Inferior parietal cortex (tissue), 1 donor: ENCODE measurements around the gene ZNF652.
"Not testable (repeated sequence)": the region's sequence is repeated elsewhere in the genome, so short reads cannot be mapped to it uniquely, and the experiment has no call there.

ENCODE experiments used
- DNase-seq: peaks from one replicate; pipeline ENCODE4 v3.0.0-alpha.2; 2016; ENCODE audit errors: extremely low spot score

Gene ZNF652

DNA sequence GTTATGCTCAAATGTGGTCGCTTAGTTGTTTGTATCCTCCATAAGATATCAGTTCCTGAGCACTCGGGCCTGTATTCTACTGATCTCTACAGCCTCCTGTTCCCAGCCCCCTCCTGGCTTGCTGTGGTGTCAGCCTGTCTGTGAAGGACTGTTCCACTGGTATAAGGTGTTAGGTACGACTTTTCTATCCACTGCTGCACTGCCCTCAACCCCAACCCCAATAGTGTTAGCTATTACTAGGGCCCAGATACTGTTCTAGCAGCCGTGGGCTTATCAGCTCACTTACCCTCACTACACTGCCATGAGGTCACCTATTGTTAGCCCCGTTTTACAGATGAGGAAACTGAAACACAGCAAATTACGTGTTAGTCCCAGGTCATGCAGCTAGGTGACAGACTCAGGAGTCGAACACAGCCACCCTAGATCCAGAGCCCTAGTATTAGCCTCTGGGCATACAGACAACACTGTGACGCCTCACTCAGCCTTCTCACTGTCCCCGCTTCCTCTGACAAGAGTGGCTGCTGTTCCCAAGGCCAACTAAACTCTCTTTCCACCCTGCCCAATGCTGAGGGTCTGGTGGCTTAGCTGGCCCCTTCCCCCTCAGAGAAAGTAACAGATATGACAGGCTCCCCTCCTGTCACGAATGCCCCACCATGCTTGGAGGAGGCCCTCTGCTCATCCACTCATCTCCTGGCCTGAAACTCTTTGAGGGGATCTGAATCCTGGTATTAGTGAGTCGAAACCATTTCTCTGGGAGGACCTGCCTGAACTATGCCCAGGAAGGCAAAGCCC lies 25.6 kb upstream of the ZNF652 start:
- no peak for DNase-seq

DNA sequence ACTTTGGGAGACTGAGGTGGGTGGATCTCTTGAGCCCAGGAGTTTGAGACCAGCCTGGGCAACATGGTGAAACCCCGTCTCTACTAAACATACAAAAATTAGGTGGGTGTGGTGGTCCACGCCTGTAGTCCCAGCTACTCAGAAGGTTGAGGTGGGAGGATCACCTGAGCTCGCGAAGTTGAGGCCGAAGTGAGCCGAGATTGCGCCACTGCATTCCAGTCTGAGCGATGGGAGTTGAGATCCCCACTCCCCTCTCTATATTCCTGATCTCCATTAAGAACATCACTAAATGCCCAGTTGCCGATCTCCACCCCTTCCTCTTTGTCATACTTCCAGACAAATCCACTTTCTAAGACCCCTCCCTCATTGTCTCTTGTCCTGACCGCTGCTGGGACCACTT lies 24.3 kb upstream of the ZNF652 start:
- DNase-seq, result no peak

DNA sequence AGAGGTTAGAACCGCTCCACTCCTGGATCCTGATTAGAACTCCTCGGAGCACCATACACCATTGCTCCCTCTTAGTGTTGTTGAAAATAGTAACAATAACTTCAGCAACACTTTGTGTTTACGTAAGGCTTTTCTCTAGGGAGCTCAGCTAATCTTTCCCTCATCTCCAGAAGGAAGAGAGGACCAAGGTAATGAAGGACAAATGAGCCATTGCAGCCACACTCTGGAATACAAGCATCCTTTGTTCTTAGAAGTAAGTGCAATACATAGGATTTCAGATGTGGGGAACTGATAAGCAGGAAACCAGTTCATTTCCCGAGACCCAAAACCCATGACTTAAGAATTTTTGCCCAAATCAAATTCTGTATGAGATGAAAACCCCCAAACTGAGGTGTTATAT lies 22.9 kb upstream of the ZNF652 start:
- DNase-seq, result no peak

DNA sequence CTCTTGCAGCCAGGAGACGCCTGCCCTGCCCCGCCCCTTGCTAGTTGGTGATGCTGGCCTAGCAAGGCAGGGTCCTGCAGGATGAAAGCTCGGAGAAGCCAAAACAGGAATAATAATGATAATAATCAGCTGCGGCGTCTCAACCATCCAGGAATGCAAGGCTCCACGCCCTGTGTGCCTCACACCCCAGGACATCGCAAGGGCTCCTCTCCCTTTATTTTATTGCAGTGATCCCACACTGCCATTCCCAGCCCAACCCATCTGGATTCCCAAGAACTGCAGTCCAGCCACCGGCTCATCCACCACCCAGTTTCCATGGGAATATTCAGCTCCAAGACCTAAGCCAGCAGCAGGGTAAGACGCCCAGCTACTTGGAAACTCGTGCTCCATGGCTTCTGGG lies 21.0 kb upstream of the ZNF652 start:
- no peak for DNase-seq

DNA sequence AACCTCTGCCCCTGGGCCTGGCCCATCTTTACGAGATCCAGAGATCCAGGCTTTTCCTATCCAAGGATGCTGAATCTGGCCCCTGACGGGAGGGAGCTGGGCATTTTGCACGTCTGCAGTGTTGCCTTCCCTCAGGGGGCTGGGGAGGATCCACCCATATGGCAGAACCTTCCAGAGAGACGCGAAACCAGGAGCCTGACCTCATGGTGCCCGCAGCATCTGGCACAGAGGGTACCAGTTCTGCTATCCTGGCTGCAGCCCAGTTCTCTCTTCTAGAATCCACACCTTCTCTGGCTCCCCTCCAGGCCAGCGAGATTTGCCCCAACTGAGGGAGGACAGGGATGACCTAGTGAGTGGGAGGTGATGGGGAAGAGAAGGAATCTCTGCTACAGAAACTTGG lies 20.5 kb upstream of the ZNF652 start:
- DNase-seq, result no peak

DNA sequence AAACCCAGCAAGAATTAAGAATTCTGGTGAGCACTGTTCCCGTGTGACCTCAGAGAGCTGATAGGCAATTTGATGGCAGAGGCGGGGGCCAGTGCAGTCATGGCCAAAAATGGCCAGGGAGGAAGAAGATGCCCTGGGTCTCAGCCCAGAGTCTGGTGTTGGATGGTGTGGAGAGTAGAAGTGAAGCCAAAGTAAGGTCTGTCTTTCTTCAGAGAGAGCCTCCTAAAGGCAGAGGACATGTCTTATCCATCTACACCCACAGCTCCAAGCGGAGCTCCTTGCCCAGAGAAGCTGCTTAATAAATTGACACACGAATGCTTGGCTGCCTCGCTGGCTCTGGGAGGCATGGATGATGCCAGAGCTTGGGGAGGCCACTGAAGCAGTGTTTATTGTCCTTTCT lies 19.7 kb upstream of the ZNF652 start:
- DNase-seq, result no peak

DNA sequence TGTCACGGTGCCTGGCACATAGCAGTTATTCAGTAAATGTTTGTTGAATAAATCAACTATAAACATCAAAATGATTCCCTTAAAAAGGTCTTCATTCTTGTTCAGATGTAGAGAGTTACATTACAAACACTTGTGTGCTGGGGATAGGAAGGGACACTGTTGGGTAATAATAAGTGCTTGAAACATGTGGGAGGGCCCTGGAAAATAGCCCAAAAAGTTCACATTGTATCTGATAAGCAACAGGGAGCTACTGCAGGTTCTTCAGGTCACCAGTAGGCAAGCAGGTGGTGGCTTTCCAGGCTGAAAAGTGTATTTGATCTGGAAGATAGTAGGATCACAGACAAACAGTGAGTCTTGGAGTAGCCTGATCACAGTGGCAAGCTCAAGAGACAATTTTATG lies 19.0 kb upstream of the ZNF652 start:
- DNase-seq, result no peak

DNA sequence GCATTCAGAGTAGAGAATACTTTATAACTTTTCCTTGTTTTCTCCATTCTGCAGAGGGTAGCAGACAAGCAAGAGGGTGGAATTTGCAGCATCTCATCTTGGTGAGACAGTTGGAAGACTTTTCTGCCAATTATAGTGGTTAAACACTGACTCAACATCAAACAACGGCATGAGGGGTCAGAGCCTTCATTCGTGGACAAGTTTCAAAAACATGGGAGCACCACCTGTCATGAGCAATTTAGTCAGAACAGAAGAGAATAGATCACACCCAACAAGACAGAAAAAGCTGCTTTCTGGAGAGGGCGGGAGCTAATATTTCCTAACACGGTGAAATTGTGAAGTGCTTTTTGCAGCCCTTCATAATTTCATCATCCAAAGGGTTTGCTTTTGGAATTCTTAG lies 17.9 kb upstream of the ZNF652 start:
- DNase-seq, result no peak

DNA sequence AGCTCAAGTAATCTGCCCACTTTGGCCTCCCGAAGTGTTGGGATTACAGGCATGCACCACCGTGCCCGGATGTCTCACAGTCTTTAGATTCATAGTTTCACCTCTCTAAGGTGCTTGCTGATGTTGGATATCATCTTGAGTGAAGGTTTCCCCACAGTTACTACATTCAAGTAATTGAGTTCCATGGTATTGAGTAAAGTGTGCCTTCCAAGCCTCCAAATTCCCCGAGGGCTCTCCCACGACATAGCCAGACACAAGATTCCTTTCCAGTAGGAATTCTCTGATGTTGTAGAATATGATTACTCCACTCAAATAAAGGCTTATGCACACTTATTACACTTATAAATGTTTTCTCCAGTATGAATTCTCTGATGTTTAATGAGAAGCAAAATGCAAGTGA lies 16.3 kb upstream of the ZNF652 start:
- DNase-seq, result no peak

DNA sequence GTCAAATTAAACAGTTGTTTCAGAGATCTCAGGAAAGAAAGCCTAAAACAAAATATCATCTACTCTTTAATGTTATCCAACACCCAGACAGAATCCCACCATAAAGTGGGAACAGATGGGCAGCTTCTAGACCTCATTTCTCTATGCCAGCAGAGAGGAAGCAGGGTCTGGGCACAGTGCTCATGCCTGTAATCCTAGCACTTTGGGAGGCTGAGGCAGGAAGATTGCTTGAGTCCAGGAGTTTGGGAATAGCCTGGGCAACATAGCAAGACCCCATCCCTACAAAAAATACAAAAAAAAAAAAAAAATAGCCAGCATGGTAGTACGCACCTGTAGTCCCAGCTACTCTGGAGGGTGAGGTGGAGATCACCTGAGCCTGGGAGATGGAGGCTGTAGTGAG lies 13.5 kb upstream of the ZNF652 start:
- no peak for DNase-seq

DNA sequence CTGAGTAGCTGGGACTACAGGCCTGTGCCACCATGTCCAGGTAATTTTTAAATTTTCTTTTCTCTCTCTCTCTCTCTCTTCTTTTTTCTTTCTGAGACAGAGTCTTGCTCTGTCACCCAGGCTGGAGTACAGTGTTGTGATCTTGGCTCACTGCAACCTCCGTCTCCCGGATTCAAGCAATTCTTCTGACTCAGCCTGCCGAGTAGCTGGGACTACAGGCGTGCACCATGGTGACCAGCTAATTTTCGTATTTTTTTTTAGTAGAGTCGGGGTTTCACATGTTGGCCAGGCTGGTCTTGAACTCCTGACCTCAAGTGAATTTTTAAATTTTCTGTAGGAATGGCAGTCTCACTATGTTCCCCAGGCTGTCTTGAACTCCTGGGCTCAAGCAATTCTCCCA lies 11.1 kb upstream of the ZNF652 start:
- no peak for DNase-seq

DNA sequence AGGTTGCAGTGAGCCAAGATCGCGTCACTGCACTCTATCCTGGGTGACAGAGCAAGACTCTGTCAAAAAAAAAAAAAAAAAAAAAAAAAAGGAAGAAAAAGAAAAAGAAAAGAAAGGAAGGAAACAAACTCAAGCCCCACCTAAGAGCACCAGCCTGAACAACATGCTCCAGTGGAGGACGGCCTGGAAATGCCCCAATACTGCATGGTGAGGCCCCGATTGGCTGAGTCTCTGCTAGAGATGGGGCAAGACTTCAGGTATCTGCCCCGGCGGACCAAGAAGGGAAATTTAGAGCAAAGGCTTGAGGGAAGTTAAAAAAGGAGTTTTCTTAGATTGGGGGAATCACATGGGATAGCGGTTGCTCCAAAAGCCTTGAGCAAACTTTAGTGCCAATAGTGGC lies 10.4 kb upstream of the ZNF652 start:
- no peak for DNase-seq

DNA sequence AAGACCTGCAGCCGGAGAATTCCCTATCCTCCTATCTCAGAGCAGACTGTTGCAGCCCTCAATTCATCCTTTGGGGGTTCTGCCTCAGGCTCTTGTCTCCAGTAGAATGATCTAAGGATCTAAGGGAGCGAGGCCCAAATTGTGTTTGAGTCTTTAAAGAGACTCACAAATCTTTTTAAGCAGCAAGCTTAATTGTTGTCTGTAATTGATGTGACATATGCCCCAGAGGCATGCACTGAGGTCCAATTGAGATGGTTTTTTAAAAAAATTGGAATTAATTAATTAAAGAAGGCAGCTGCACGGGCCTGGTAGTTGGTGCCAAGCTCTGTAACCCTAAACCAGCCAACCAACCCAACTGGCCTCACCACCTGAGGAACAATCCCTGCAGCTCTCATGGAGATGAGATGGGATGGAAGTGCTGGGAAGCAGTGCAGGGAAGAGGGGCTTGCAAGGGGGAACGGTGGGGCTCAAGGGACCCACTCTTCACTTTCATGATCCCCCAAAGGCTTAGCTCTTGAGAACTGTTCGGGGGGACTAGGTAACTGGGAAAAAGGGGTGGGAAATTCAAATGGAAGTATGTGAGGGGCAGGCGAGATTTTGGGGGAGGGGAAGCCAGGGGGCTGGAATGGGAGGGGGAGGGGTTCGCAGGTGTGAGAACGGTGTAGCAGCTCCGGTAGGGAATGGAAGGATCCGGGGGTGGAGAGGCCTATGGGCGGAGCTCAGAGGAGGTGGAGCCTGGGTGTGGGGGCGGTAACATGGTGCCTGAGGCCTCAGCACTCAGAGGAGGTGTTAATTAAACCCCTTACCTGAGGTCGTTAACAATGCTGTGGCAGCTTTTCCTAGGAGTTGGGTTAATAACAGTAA lies 9.2 kb upstream of the ZNF652 start:
- no peak for DNase-seq

DNA sequence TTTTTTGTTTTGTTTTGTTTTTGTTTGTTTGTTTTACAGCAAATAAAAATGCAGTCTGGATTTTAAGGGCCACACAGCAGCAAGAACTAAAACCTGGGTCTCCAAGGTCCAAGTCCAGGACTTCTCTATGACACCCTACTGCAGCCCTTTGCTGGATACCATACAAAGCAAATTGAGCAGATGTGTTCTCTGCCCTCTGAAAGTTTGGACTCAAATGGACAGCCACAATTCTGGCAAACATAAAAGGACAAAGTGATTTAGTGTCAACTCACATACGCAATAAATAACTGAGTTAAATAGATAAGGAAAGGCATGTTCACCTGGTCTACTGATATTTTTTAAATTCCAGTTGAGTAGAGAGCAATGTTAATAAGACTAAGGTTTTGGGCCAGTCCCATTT lies 7.7 kb upstream of the ZNF652 start:
- DNase-seq, result no peak

DNA sequence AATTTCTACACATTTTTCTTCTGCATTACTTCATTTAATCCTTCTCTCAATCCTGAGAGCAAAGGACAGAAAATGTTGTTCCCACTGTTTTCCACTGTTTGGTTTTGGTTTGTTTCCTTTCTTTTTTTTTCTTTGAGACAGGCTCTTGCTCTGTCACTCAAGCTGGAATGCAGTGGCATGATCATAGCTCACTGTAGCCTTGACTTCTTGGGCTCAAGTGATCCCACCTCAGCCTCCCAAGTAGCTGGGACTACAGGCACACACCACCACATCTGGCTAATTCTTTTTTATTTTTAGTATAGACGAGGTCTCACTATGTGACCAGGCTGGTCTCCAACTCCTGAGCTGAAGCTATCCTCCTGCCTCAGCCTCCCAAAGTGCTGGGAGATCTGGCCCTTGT lies 7.0 kb upstream of the ZNF652 start:
- DNase-seq, result no peak

DNA sequence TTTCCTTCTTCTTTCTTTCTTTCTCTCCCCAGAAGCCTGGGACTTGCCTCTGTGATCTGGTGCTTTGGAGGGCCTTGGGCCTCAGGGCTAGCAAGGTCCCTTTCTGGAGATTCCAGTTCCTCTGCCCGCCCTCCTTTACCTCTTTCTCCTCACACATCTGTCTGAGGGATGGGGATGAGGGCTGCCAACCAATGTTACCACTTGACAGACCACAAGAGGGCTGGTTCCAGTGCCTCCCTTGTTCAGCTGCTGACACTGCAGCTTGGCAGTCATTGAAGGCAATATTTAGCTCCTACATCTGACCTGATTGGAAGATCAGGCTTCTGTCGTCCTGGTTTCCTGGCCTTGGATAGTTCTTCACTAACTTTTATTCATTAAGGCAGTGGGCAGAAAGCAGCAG lies 3.6 kb upstream of the ZNF652 start:
- peak; percentile 61 for DNase-seq

DNA sequence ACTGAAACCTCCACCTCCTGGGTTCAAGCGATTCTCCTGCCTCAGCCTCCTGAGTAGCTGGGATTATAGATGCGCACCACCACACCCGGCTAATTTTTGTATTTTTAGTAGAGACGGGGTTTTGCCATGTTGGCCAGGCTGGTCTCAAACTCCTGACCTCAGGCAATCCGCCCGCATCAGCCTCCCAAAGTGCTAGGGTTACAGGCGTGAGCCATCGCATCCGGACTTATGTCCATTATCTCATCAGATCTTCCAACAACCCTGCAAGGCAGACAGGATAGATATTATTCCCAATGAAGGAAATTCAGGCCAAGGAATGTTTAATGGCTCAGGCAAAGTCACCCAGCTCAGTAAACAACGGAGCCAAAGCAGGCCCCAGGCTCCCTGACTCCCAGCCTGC lies 3.1 kb upstream of the ZNF652 start:
- DNase-seq, result not testable (repeated sequence)

DNA sequence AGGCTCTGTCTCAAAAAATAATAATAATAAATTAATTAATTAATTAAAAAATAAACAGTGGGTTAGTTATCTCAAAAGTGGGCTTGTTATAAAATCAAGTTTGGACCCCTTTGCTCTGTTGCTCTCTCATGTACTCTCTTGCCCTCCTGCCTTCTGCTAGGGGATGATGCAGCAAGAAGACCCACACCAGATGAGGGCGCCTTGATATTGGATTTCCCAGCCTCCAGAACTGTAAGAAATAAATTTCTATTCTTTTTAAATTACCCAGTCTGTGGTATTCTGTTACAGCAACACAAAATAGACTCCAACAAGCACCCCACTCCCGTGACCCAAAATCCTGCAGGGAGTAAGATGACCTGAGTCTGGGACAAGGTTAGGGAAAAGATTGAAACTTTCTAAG lies 2.1 kb upstream of the ZNF652 start:
- no peak for DNase-seq

DNA sequence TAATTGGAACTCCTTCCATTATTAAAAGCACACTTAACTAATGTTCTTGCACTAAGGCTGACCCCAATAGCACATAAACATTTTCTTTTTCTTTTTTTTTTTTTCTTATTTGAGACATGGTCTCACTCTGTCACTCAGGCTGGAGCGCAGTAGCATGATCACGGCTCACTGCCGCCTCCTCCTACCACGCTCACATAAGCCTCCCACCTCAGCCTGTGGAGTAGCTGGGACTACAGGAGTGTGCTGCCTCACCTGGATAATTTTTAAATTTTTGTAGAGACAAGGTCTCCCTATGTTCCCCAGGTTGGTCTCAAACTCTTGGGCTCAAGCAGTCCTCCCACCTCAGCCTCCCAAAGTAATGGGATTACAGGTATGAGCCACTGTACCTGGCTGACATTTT lies 1.2 kb upstream of the ZNF652 start:
- DNase-seq, result no peak

DNA sequence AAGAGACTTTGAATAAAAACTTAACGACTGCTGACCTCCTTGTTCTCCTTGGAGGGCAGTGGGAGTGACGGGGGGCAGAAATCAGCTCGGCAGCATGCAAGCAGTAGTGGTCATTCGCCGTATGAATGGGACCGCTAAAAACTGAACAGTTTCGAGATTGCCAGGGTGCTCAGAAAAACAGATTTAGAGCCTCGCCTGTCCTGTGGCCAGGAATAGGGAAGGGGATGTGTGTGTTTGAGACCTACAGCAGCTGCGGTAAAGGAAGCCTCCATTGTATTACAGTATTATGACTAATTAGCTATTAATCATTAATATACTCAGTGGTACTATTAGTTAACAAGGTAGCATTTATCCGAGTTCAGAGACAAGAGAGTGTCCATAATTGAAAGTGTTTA lies 670 bp upstream of the ZNF652 start:
- DNase-seq, result no peak

DNA sequence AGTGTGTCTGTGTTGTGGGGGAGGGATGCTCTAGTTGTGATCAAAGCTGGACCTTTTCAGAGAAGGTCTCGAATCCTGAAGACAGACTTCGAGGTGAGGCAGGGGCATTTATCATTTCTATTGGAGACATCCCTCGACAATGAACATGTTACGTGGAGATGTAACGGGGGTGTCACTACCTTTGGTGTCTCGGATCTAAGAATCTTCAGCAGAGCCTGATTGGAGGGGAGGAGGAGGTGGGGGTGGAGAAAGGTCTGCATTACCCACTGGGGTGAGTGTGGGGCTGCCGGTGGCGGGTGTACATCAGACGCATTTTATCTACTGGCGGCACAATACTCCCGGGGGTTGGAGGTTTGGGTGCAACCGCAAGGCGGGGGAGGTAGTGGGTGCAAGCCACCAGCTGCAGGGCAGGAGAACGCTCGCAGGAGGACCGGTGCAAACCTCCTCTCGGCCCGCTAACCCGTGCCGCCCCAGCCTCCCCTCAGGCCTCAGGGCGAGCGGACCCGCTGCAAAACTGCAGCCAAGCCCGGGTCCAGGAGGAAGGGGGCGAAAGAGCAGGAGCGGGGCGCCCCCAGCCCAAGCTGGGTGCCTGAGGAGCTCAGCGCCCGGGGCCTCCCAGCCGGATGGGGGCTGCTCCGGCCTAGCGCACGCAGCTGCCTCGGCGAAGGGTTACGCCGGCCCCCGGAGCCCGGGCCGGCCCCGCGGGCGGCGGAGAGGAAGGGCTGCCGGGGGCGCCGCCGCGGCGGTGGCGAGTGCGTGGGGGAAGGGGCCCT lies 735 bp downstream of the ZNF652 start:
- DNase-seq, result peak; percentile 55

DNA sequence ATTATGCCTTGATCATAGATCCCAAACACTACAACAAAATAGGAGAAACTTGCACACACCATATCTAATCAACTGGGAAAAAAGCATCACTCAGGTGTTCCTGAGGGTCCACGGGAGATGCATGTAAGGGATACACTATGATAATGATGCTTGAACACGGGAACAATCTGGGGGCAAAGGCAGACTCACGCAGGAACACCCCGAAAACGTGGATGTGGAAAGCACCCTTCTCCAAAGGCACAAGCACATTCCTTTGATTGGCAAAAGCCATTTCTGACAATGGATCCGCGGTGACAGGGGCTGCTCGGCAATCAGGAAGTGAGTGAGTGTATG lies 1.3 kb downstream of the ZNF652 start:
- DNase-seq, result no peak
